Stimulated activated CD8-positive, alpha-beta memory T cell treated with anti-CD3 and anti-CD28 coated beads, Interleukin-4, amount 100 ng/mL, for 24 hours (primary cell): ENCODE results near the gene ANXA6.

Source experiments
- DNase-seq: peaks from one replicate; pipeline ENCODE4 v3.0.0-alpha.2; 2020; ENCODE audit warnings: low read depth

ANXA6 gene

DNA sequence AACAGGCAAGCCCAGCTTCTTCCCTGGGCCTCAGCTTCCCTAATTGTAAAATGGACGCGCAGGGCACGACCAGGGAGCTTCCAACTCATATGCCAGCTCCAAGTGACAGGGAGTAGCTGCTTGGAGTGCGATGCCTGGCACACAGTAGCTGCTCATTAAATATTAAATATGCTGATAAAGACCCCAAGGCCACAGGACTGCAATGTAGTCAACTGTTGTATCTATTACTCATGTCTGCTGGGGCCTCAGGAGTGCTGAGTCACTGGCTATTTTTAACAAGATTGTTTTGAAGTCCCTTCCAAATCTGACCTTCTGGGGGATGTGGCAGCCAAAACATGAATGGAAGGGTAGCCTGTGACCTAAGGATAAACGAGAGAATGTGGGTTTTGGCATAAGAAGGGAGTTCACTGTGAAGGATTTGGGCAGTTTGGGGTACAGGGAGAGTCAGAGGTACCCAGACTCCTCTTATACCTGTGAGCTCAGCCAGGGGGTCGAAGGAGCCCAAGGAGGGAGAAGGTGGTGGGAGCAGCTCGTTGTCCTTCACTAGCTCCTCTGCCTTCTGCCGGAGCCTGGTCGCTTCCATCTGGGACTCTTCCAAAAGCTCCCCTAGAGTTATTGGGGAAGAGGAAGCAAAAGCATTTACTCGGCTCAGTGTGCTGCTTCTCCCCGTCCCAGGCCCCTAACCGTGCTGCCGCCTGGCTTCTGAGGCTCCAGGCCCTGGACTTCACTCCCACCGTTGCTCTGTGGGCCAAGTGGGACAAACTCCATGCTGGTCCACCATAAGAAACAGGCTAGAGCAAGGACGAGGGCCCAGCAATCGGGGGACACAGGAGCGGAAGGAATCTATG, 94.2 kb downstream of the ANXA6 start:
- no peak for DNase-seq

DNA sequence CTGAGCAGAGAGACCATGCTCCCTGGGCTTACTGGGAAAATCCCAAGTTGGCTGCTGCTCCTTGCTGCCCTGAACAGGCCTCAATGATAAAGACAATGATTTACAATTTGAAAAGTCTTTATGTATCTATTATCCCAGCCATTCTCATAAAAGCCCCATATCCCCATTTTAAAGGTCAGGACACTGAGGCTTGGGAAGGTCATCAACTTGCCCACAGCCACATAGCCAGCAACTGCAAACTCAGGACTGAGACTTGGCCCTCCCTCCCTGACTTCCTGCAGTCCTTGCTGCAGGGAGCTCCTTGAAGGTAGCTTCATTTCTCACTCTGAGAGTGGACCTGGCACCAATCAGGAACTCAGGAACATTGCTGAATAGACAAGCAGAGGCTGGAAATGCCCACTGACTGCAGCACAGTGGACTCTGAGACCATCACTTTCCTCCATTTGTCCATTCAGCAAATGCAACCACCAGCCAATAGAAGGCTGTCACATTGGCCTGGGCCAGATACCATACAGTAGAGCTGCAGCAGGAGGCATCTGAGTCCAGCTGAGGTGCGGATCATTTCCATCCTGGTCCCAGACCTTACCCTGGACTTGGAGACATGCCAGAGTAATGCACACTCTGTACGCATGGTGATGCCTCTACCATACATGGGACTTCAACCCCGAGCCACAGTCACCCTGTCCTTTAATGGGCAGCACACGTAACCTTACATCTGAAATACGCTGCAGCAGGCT, 95.0 kb downstream of the ANXA6 start:
- no peak for DNase-seq

GRCh38 chr5:151060742-151061141, 96.8 kb downstream of the ANXA6 start:
- no peak for DNase-seq

DNA sequence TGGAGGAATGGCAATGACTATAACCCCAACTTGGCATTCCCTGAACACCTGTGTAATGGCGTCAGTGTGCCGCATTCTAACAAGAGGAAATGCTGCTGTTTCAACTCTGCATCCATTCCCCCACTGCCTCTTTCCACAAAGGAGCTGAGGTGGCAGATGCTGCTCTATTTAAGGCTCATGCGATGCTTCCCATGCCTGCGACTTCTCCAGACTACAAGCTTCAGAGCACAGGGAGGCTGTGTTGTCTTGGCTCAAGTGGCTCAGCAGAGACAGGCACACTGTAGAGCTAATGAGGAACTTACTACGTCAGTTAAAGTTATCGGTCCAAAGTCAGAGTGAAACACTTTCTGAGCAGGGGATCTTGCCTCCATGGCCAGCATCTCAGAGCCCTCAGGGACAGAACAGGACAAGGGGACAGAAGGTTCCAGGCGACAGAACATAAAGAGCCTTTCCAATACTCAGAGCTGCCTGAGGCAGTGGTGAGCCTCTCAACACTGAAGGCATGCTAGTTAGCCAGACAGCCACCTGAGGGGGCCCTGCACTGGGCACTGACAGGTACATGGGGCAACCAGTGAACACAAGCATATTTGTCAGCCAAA, 98.6 kb downstream of the ANXA6 start:
- no peak for DNase-seq

GRCh38 chr5:151058301-151058700, 99.3 kb downstream of the ANXA6 start:
- DNase-seq, result no peak

DNA sequence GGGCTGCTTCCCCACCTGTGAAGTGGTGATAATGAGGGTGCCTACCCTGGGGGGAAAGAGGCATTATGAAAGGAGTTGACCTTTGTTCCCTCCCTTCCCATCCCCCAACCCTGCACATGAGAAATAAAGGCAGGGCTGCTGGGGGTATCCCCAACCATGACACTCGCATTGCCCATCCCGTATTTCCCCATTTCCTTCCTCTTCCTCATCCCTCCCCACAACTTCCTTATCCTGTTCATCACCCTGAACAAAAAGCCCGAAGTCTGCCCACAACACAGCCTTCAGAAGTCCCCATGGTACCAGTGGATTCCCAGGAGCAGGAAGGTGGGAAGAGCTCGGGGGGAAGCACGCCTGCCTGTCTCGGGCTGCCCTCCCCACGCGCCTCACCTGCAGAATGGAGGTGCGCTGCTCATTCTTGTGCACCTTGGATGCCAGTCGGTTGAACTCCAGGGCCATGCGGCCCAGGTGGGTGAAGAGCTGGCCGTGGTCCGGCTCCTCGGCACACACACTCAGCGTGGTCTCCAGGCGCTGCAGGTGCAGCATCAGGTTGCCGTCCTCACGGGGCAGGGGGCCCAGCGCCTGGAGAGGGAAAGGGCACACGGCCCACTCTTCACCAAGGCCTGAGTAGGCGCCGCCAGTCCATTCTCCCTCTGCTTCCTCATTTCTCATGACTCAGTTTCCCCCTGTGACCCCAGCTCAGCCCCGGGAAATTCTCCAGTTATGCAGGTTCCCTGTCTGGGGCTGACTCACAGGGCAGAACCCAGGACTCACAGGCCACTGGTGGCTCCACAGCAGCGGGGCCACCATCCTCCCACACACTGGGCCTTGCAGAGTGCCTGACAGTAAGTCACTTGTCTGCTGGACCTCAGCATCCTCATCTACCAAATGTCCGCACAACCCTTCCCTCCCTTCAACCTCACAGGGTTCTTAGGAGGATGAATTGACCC, 100.9 kb downstream of the ANXA6 start:
- DNase-seq, result no peak

GRCh38 chr5:151055336-151055735, 102.2 kb downstream of the ANXA6 start:
- no peak for DNase-seq

DNA sequence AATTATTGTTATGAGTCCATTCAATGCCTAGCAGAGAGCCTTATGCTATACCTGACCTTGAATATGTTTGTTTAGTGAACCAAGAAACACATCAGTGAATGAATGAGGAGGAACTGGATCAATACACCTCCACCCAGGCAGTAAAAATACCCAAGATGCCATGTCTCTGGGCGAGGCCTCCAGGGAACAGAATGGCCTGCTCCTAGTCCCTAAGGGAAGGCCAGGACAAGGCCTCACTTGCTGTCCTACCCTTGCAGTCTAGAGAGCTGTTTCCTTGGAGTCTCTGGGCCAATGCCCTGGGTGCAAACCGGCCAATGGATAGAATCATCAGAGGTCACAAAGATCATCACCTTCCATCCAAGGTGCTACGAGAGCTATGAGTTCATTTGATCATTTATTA, 102.9 kb downstream of the ANXA6 start:
- DNase-seq, result no peak

GRCh38 chr5:151053796-151054462, 103.7 kb downstream of the ANXA6 start:
- no peak for DNase-seq

DNA sequence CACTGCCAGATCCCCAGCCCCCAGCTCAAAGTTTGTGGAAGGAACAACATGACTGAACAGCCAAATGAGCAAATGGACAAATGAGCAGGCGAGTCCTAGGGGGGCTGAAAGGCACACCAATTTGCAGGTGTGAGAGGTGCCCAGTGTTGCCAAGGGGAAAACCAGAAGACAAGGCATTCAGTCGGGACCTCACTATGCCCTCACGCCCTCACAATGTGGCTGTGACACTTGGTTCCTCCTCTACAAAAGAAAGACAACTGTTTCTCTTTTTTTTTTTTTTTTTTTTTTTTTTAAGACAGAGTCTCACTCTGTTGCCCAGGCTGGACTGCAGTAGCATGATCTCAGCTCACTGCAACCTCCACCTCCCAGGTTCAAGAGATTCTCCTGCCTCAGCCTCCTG, 104.7 kb downstream of the ANXA6 start:
- no peak for DNase-seq

GRCh38 chr5:151051931-151052608, 105.5 kb downstream of the ANXA6 start:
- no peak for DNase-seq

DNA sequence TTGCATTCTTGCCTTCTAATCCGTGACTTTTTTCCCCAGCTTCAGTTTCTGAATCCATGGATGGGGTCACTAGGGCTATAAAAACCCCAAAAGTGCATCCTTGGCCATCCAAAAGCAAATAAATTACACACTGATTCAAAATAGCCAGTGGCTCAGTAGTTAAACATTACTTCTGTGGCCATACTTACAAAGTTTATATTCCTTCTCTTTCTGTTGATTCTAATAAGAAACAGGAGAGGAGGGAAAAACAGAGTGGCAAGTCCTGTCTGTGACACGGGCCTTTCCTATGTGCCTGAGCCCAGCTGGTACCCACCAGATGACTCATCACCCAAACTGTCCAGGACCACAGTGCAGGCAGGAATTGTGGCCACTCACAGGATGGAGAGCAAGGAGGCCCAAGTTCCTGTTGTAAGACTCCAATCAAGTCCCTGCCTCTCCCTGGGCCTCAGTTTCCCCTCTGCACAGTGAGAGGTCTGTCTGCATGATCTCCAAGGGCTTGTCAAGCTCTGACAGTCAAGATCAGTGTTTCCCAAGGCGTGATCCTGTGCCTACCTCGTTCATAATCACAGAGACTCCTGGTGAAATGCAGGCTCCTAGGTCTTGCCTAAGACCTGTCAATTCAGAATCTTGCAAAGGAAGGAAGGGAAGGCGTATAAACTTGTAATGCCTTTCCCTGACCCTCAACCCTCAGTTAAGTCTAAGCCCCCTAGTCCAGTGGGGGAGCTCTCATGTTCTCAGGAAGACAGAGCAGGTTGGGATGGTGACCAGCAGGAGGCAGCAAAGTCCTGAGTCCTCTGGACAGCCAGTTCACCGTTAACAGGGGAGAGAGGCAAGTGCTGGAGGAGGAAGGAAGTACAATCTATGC, 106.3 kb downstream of the ANXA6 start:
- peak; percentile 65 for DNase-seq
